Lung (tissue), 12 donors: Measurements from ENCODE around the gene TENT4A. TPM values are rescaled to one million over a fixed set of nuclear protein-coding genes. Genes with fewer than 3 reads are reported as not detected.

Experiments used
- ATAC-seq: fragments of 200-7000 bp; cut with Tn5 transposase; one replicate; pipeline ENCODE4 v1.9.1; 2020; ENCODE audit warnings: moderate number of reproducible peaks; ENCODE audit not compliant: insufficient read depth, low FRiP score
- DNase-seq, 3 donors: peaks; one replicate each; pipeline ENCODE4 v3.0.0-alpha.2; 2013 to 2017
- H3K27ac ChIP-seq, 2 donors: one replicate each; pipeline ENCODE4 v1.5.1; 2013; ENCODE audit warnings: mild to moderate bottlenecking in 2 of 2, moderate library complexity in 2 of 2, control low read depth in 1 of 2, inconsistent platforms in 1 of 2, low read depth in 1 of 2, low read length in 1 of 2
- H3K27me3 ChIP-seq, 3 donors: one replicate each; pipeline ENCODE4 v1.5.1; 2013; ENCODE audit warnings: low read length in 2 of 3; ENCODE audit not compliant: control insufficient read depth in 3 of 3, insufficient read depth in 3 of 3
- H3K36me3 ChIP-seq, 4 donors: one replicate each; pipeline ENCODE4 v1.5.1; 2013; ENCODE audit warnings: low read length in 4 of 4, mild to moderate bottlenecking in 1 of 4, moderate library complexity in 1 of 4; ENCODE audit not compliant: control insufficient read depth in 4 of 4, insufficient read depth in 4 of 4
- H3K4me1 ChIP-seq, 5 donors: one replicate each; pipeline ENCODE4 v1.5.1; 2013; ENCODE audit warnings: low read length in 5 of 5, mild to moderate bottlenecking in 2 of 5, moderate library complexity in 1 of 5; ENCODE audit not compliant: control insufficient read depth in 5 of 5, insufficient read depth in 5 of 5
- H3K4me3 ChIP-seq: one replicate; pipeline ENCODE4 v1.5.1; 2013; ENCODE audit warnings: mild to moderate bottlenecking, control low read depth, moderate library complexity
- H3K9ac ChIP-seq, 2 donors: one replicate each; pipeline ENCODE4 v1.5.1; 2013; ENCODE audit warnings: low read length in 2 of 2, control low read depth in 1 of 2; ENCODE audit not compliant: insufficient read depth in 1 of 2
- H3K9me3 ChIP-seq, 4 donors: one replicate each; pipeline ENCODE4 v1.5.1; 2013; ENCODE audit warnings: low read length in 3 of 4, mild to moderate bottlenecking in 1 of 4, moderate library complexity in 1 of 4; ENCODE audit not compliant: control insufficient read depth in 4 of 4, insufficient read depth in 3 of 4
- WGBS, 2 donors: extraction: QIAGEN DNeasy Blood & Tissue Kit; methylation state at CpG; one replicate each; pipeline ENCODE4 v1.1.7; 2013; 5-methylcytosine and 5-hydroxymethylcytosine counted together
- polyA plus RNA-seq, 2 donors: library from polyadenylated mRNA; stranded (reverse); fragments of 200-250 nt; gene quantifications; one replicate each; pipeline ENCODE4 v1.2.1, GENCODE V29; 2013
- total RNA-seq, 2 donors: library from RNA; depleted of rRNA in 1 of 2; stranded (reverse); fragments of >200 nt in 1 of 2; gene quantifications; one replicate each; pipeline ENCODE4 v1.2.1, GENCODE V29; 2014 to 2021
- TF ChIP-seq, protein P1 (sequence below): IDR thresholded peaks from 2 replicates; pipeline ENCODE4 v1.5.1; 2012; ENCODE audit warnings: mild to moderate bottlenecking; ENCODE audit errors: control extremely low read depth, extremely low read depth
- donor health status: control.
- donor health status: control.
- donor health status: Bipolar disorder and iron deficiency.
- donor health status: healthy.
- donor health status: DM: yes; HTN: yes; CAD: no.

Gene TENT4A
- total and polyA plus RNA-seq, 4 donors: 9.4 to 46.9 (median 17.3) TPM

DNA sequence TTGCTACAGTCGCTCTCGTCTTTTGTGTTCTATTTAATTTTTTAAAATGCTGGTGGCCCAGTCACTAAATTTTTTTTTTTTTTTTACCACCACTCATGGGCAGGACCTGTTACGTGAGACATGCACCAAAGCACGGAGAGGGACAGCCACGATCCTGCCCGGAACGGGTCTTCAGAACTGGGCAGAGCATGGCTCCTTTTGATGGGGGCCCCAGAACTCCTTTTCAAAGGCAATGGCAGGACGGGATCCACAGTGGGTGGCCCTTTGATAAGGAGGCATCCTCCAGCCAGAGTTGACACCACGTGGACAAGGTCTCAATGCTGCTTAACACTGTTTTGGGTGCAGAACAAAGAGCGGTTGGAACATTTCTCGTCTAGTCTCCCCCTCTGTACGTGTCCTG lies 50.0 kb downstream of the TENT4A start:
- no peaks in the 10 kb centered on the region for H3K27me3 ChIP-seq
- H3K27ac ChIP-seq: no peak overlapping the region
- peaks cover 0 to 2% (median under 1%) of the 10 kb centered on the region in 4 donors for H3K36me3 ChIP-seq
- H3K9me3 ChIP-seq: no peaks in the 10 kb centered on the region
- no peak overlapping the region for H3K4me3 ChIP-seq
- ATAC-seq (no peak), DNase-seq (no peak)
- H3K4me1 ChIP-seq: peaks cover 0 to 10% (median 0%) of the 10 kb centered on the region in 5 donors
- H3K9ac ChIP-seq: no peak overlapping the region
- TF ChIP-seq, protein P1, sequence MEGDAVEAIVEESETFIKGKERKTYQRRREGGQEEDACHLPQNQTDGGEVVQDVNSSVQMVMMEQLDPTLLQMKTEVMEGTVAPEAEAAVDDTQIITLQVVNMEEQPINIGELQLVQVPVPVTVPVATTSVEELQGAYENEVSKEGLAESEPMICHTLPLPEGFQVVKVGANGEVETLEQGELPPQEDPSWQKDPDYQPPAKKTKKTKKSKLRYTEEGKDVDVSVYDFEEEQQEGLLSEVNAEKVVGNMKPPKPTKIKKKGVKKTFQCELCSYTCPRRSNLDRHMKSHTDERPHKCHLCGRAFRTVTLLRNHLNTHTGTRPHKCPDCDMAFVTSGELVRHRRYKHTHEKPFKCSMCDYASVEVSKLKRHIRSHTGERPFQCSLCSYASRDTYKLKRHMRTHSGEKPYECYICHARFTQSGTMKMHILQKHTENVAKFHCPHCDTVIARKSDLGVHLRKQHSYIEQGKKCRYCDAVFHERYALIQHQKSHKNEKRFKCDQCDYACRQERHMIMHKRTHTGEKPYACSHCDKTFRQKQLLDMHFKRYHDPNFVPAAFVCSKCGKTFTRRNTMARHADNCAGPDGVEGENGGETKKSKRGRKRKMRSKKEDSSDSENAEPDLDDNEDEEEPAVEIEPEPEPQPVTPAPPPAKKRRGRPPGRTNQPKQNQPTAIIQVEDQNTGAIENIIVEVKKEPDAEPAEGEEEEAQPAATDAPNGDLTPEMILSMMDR: no peak
- WGBS, 2 donors: 90 to 95% methylated on average over 12 of the region's 12 CpGs

DNA sequence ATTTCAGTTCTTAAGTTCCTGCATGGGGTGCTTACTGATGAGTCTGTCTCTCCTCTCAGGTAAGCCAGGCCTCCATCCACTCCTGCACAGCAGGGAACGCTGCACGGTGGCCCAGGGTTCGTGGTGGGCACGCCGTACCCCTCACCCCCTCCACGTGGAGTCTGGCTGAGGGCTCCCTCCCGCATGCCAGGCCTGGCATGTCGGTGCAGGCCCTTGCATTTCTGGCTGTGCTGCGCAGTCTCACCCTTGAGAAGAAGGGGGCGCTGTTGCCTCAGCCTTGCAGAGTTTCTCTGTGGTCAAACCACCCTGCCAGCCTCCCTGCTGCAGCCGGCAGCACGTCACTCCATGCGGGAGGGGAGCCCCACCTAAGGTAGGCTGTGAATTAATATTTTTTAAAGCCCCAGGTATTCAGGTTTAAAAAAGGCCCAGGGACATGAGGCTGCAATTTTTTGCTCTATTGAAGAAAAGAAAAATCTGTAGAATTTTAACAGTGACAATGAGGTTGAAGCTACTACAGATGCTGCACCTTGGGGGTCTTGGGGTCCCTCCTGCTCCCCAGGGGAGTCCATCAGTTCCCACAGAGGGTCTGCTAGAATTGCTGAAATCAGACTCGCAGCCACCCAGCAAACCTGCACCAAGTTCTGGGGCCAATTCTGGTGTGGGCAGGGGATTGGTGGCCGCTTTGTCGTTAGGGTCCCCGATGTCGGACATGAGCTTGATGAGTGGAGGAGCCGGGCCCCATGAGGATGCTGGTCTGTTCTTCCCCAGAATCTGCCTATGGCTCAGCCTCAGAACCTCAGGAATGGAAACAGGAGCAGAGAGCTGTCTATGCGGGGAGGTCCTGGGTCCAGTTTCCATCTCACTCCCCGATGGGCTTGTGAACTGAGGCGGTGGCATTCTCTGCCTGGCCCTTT lies 52.6 kb downstream of the TENT4A start:
- peak overlapping the region in 1 of 2 donors; percentile 42 for H3K27ac ChIP-seq
- TF ChIP-seq, protein P1: peak; percentile 66
- no peaks in the 10 kb centered on the region for H3K27me3 ChIP-seq
- no peak overlapping the region for H3K4me3 ChIP-seq
- DNase-seq: peak; percentile 51 to 74 (median 69)
- peak; percentile 82 for ATAC-seq
- peaks cover 0 to 11% (median 0%) of the 10 kb centered on the region in 5 donors for H3K4me1 ChIP-seq
- H3K36me3 ChIP-seq: no peaks in the 10 kb centered on the region
- 36% methylated on average over 22 of the region's 22 CpGs for WGBS, 2 donors
- no peak overlapping the region for H3K9ac ChIP-seq
- peaks cover 0 to 3% (median 0%) of the 10 kb centered on the region in 4 donors for H3K9me3 ChIP-seq

DNA sequence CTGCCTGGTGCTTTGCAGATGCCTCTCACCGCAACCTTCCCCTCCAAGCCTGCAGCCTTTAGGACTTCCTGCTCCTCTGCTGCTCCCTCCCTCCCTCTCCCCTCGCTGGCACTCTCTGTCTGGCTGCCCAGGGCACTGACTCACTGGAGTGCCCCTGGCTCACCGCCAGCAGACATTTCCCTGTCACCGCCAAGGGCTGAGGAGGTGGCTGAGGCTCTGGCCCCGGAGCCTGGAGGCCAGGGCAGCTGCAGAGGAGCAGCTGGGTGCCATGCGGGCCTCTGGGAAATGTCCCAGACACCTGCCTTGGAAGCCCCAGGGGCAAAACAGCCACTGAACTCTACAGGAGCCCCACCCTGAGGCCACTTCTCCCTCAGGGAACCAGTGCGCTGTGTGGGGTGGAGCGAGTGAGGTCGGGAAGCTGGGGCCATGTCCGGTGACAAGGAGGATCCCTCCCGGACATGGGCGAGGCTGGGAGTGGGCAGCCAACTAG lies 53.4 kb downstream of the TENT4A start:
- H3K9ac ChIP-seq: no peak overlapping the region
- H3K4me3 ChIP-seq: no peak overlapping the region
- H3K4me1 ChIP-seq: peaks cover 0 to 11% (median 0%) of the 10 kb centered on the region in 5 donors
- H3K36me3 ChIP-seq: no peaks in the 10 kb centered on the region
- peak overlapping the region in 1 of 2 donors; percentile 78 for H3K27ac ChIP-seq
- WGBS, 2 donors: 22 to 26% methylated on average over 12 of the region's 12 CpGs
- H3K9me3 ChIP-seq: peaks cover 0 to 3% (median 0%) of the 10 kb centered on the region in 4 donors
- DNase-seq: peak; percentile 41 to 69 (median 66)
- TF ChIP-seq, protein P1: no peak
- H3K27me3 ChIP-seq: no peaks in the 10 kb centered on the region
- ATAC-seq: peak; percentile 93
